GM19238 (cell line): Measurements from ENCODE around the gene EXOC1.

Experiments used
- DNase-seq: peaks from one replicate; pipeline ENCODE4 v3.0.0; 2011; ENCODE audit warnings: low spot score; ENCODE audit not compliant: insufficient read length

EXOC1 gene

DNA sequence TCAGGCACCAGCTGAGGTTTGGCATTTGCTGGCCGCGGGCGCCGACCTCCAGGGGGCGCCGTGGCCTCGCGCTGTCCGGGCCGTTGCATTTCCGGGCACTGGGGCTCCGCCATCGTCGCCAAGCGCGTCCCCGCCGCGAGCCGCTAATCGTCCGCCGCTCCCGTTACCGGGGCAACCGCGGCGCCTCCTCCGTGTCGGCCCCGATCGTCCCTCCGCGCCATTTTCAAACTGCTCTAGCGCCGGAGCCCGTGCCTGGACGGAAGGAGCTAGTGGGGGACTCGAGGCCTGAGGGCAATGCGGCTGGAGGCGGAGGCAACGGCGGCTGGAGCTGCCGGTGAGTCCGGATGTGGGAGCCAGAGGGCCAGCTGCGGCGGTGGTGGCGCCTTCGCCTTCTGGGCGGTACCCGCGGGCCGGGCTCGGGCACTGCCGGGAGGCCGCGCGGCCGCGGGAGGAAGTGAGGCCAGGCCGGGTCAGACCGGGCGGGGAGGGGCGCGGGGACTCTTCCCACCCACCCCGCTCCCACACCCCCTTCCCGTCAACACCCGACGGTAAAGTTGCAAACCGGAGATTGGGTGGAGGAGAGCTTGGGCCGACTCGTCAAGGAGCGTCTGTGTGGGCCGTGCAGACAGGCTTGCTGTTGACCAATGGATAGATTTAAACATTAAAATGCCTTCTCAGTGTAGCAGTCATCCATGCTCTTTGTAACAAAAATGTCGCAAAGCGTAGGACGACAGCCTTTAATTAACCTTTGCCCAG, 95.5 kb downstream of the EXOC1 start, which contains the start of gene CEP135:
Gene CEP135 (plus strand): TSS at position 220 of the 756 bp plus-strand sequence. CDS start 3,186 bp downstream, outside the sequence.
- peak; percentile 75 for DNase-seq

DNA sequence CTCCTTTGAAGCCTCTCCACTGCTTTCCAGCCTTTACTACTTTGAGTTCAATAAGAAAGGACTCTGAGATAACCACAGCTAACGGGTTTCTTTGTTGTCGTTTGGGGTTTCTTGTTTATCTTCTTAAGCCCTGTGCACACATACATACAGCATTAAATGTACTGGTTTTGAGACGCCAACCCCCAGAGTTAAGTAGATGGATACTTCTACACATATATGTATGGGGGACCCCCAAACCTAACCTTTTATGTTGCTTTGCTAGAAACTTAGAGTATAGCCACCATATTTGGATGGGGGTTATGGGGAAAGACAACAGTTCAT, 96.0 kb downstream of the EXOC1 start:
- DNase-seq: no peak

DNA sequence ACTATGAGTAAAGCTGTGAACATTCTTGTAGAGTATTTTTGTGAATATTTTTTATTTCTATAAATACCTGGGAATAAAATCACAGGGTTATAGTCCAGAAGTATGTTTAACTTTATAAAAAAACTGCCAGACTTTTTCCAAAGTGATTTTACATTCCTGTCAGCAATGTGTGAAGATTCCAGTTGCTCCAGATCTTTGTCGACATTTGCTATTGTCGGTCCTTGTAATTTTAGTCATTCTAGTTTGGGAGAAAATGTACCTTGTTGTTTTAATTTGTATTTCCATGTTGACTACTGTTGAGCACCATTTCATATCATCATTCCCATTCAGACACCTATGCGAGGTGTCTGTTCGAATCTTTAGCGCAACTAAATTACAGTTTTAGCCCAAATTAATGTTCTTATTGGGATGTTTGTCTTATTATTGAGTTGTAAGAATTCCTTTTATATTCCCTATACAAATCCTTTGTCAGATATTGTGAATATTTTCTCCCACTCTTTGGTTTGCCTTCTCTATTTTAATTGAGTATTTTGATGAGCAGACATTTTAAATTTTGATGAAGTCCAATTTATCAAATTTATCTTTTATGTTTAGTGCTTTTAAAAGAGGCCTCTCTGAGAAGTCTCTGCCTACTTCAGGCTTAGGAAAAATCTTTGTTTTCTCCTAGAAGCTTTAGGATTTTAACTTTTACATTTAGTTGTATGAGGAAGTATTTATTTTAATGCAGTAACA, 97.9 kb downstream of the EXOC1 start:
- no peak for DNase-seq
